T-helper 1 cell treated with Interleukin-12 subunit alpha and Interleukin-12 subunit beta and Interleukin-4 antibody, amounts not matched to agents 30 μg/mL and 1 μg/mL, for 36 hours (primary cell): ENCODE measurements around the gene CYP27C1.
"Not testable (repeated sequence)": the region's sequence is repeated elsewhere in the genome, so short reads cannot be mapped to it uniquely, and the experiment has no call there.

ENCODE experiments used
- H3K27ac Mint-ChIP-seq: one replicate; pipeline ENCODE4 v1.8.0; 2021; ENCODE audit warnings: mild to moderate bottlenecking, mixed read lengths
- H3K27me3 Mint-ChIP-seq: one replicate; pipeline ENCODE4 v1.8.0; 2021; ENCODE audit warnings: low read depth, mixed read lengths
- H3K36me3 Mint-ChIP-seq: one replicate; pipeline ENCODE4 v1.8.0; 2021; ENCODE audit warnings: low read depth, mixed read lengths
- H3K4me1 Mint-ChIP-seq: one replicate; pipeline ENCODE4 v1.8.0; 2021; ENCODE audit warnings: low read depth, mixed read lengths
- H3K4me3 Mint-ChIP-seq: one replicate; pipeline ENCODE4 v1.8.0; 2021; ENCODE audit warnings: mild to moderate bottlenecking, moderate library complexity, mixed read lengths
- H3K9me3 Mint-ChIP-seq: one replicate; pipeline ENCODE4 v1.8.0; 2021; ENCODE audit warnings: mixed read lengths

Gene CYP27C1

GRCh38 chr2:127175041-127175721, 44.9 kb downstream of the CYP27C1 start:
- no peak overlapping the region for H3K4me3 Mint-ChIP-seq
- H3K36me3 Mint-ChIP-seq = no peaks in the 10 kb centered on the region
- no peak overlapping the region for H3K27ac Mint-ChIP-seq
- peaks cover 6% of the 10 kb centered on the region for H3K9me3 Mint-ChIP-seq
- peaks cover 2% of the 10 kb centered on the region for H3K27me3 Mint-ChIP-seq
- no peaks in the 10 kb centered on the region for H3K4me1 Mint-ChIP-seq

- H3K27ac Mint-ChIP-seq = no peak overlapping the region
- no peak overlapping the region for H3K4me3 Mint-ChIP-seq
- peaks cover under 1% of the 10 kb centered on the region for H3K9me3 Mint-ChIP-seq
- H3K27me3 Mint-ChIP-seq = no peaks in the 10 kb centered on the region
- no peaks in the 10 kb centered on the region for H3K36me3 Mint-ChIP-seq
- H3K4me1 Mint-ChIP-seq = no peaks in the 10 kb centered on the region
Measured at GRCh38 chr2:127174640-127175039, 45.5 kb downstream of the CYP27C1 start.

GRCh38 chr2:127174136-127174535, 46.0 kb downstream of the CYP27C1 start:
- Mint-ChIP-seq H3K36me3 (no peaks in the 10 kb centered on the region), H3K4me1 (no peaks in the 10 kb centered on the region), H3K27ac (no peak overlapping the region), H3K4me3 (no peak overlapping the region), H3K27me3 (no peaks in the 10 kb centered on the region), H3K9me3 (no peaks in the 10 kb centered on the region)

GRCh38 chr2:127173057-127173456, 47.0 kb downstream of the CYP27C1 start:
- Mint-ChIP-seq H3K4me3 (no peak overlapping the region), H3K9me3 (no peaks in the 10 kb centered on the region), H3K4me1 (no peaks in the 10 kb centered on the region), H3K27ac (no peak overlapping the region), H3K36me3 (no peaks in the 10 kb centered on the region), H3K27me3 (no peaks in the 10 kb centered on the region)

- Mint-ChIP-seq H3K27me3 (no peaks in the 10 kb centered on the region), H3K9me3 (no peaks in the 10 kb centered on the region), H3K4me1 (no peaks in the 10 kb centered on the region), H3K36me3 (no peaks in the 10 kb centered on the region), H3K27ac (no peak overlapping the region), H3K4me3 (no peak overlapping the region)
Measured at GRCh38 chr2:127172306-127172705, 47.8 kb downstream of the CYP27C1 start.

- no peaks in the 10 kb centered on the region for H3K36me3 Mint-ChIP-seq
- H3K27me3 Mint-ChIP-seq = no peaks in the 10 kb centered on the region
- H3K27ac Mint-ChIP-seq = no peak overlapping the region
- H3K4me1 Mint-ChIP-seq = no peaks in the 10 kb centered on the region
- H3K9me3 Mint-ChIP-seq = no peaks in the 10 kb centered on the region
- no peak overlapping the region for H3K4me3 Mint-ChIP-seq
Measured at GRCh38 chr2:127170452-127171197, 49.5 kb downstream of the CYP27C1 start.

- Mint-ChIP-seq H3K4me1 (no peaks in the 10 kb centered on the region), H3K36me3 (no peaks in the 10 kb centered on the region), H3K27me3 (no peaks in the 10 kb centered on the region), H3K9me3 (no peaks in the 10 kb centered on the region), H3K4me3 (no peak overlapping the region), H3K27ac (no peak overlapping the region)
Measured at GRCh38 chr2:127170021-127170420, 50.1 kb downstream of the CYP27C1 start.

- no peaks in the 10 kb centered on the region for H3K9me3 Mint-ChIP-seq
- no peak overlapping the region for H3K4me3 Mint-ChIP-seq
- no peaks in the 10 kb centered on the region for H3K4me1 Mint-ChIP-seq
- H3K27ac Mint-ChIP-seq = no peak overlapping the region
- H3K36me3 Mint-ChIP-seq = no peaks in the 10 kb centered on the region
- H3K27me3 Mint-ChIP-seq = no peaks in the 10 kb centered on the region
Measured at GRCh38 chr2:127169066-127169660, 50.9 kb downstream of the CYP27C1 start.

GRCh38 chr2:127166231-127166860, 53.8 kb downstream of the CYP27C1 start:
- H3K27me3 Mint-ChIP-seq = no peaks in the 10 kb centered on the region
- H3K36me3 Mint-ChIP-seq = no peaks in the 10 kb centered on the region
- no peaks in the 10 kb centered on the region for H3K4me1 Mint-ChIP-seq
- no peak overlapping the region for H3K27ac Mint-ChIP-seq
- no peak overlapping the region for H3K4me3 Mint-ChIP-seq
- no peaks in the 10 kb centered on the region for H3K9me3 Mint-ChIP-seq

- no peaks in the 10 kb centered on the region for H3K4me1 Mint-ChIP-seq
- H3K27me3 Mint-ChIP-seq = peaks cover 3% of the 10 kb centered on the region
- H3K27ac Mint-ChIP-seq = no peak overlapping the region
- no peak overlapping the region for H3K4me3 Mint-ChIP-seq
- H3K36me3 Mint-ChIP-seq = no peaks in the 10 kb centered on the region
- H3K9me3 Mint-ChIP-seq = no peaks in the 10 kb centered on the region
Measured at GRCh38 chr2:127165539-127165935, 54.6 kb downstream of the CYP27C1 start.

GRCh38 chr2:127164761-127165538, 55.1 kb downstream of the CYP27C1 start:
- Mint-ChIP-seq H3K36me3 (no peaks in the 10 kb centered on the region), H3K9me3 (no peaks in the 10 kb centered on the region), H3K4me3 (no peak overlapping the region), H3K27ac (no peak overlapping the region), H3K27me3 (peaks cover 3% of the 10 kb centered on the region), H3K4me1 (no peaks in the 10 kb centered on the region)

- no peak overlapping the region for H3K27ac Mint-ChIP-seq
- peaks cover 10% of the 10 kb centered on the region for H3K27me3 Mint-ChIP-seq
- no peaks in the 10 kb centered on the region for H3K9me3 Mint-ChIP-seq
Measured at GRCh38 chr2:127163921-127164320, 56.2 kb downstream of the CYP27C1 start.

GRCh38 chr2:127163090-127163406, 57.1 kb downstream of the CYP27C1 start:
- H3K4me3 Mint-ChIP-seq, H3K27ac Mint-ChIP-seq: not testable (repeated sequence)

More at GRCh38 chr2:127163921-127164320, 56.2 kb downstream of the CYP27C1 start:
- Mint-ChIP-seq H3K4me3 (no peak overlapping the region), H3K4me1 (no peaks in the 10 kb centered on the region), H3K36me3 (no peaks in the 10 kb centered on the region)

More at GRCh38 chr2:127163090-127163406, 57.1 kb downstream of the CYP27C1 start:
- H3K4me1 Mint-ChIP-seq, H3K36me3 Mint-ChIP-seq, H3K9me3 Mint-ChIP-seq: not testable (repeated sequence)
- H3K27me3 Mint-ChIP-seq = peaks cover 14% of the 10 kb centered on the region
